DND-41 (cell line): ENCODE data around the gene MARVELD1.
"Not testable (repeated sequence)": the region's sequence is repeated elsewhere in the genome, so short reads cannot be mapped to it uniquely, and the experiment has no call there.

ENCODE experiments used
- EZH2 ChIP-seq: IDR thresholded peaks from 3 replicates; pipeline ENCODE4 v1.6.1; 2012; ENCODE audit warnings: borderline replicate concordance, low read depth, mild to moderate bottlenecking, moderate library complexity, low read length, inconsistent platforms; ENCODE audit not compliant: severe bottlenecking
- TF ChIP-seq, protein P1 (sequence below): IDR thresholded peaks from 2 replicates; pipeline ENCODE4 v1.5.1; 2012; ENCODE audit warnings: borderline replicate concordance, low read length, moderate library complexity, mild to moderate bottlenecking; ENCODE audit not compliant: poor library complexity, severe bottlenecking; ENCODE audit errors: extremely low read depth

DNA sequence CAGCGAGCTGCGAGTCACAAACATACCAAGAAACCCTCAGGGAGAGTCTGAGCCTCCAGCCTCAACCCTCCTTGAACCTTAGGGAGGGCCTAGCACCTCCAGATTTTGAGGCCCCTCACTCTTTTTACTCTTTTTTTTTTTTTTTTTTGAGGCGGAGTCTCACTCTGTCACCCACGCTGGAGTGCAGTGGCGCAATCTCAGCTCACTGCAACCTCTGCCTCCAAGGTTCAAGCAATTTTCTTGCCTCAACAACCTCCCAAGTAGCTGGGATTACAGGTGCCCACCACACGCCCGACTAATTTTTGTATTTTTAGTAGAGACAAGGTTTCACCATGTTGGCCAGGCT is 29.2 kb upstream of the MARVELD1 start:
- TF ChIP-seq, protein P1, sequence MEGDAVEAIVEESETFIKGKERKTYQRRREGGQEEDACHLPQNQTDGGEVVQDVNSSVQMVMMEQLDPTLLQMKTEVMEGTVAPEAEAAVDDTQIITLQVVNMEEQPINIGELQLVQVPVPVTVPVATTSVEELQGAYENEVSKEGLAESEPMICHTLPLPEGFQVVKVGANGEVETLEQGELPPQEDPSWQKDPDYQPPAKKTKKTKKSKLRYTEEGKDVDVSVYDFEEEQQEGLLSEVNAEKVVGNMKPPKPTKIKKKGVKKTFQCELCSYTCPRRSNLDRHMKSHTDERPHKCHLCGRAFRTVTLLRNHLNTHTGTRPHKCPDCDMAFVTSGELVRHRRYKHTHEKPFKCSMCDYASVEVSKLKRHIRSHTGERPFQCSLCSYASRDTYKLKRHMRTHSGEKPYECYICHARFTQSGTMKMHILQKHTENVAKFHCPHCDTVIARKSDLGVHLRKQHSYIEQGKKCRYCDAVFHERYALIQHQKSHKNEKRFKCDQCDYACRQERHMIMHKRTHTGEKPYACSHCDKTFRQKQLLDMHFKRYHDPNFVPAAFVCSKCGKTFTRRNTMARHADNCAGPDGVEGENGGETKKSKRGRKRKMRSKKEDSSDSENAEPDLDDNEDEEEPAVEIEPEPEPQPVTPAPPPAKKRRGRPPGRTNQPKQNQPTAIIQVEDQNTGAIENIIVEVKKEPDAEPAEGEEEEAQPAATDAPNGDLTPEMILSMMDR: not testable (repeated sequence)
- not testable (repeated sequence) for TF ChIP-seq EZH2
